Trophoblast cell (in vitro differentiated cells and primary cell): ENCODE measurements around the gene SCAF4.
A peak's percentile ranks its signal among the peaks of the same experiment; 100 is the strongest.

Experiments
- DNase-seq, 2 donors: peaks; one replicate each; pipeline ENCODE4 v3.0.0-alpha.2; 2016
- H2AFZ ChIP-seq: 2 replicates; pipeline ENCODE4 v1.6.1; 2013; ENCODE audit warnings: low read length, moderate library complexity, mild to moderate bottlenecking; ENCODE audit not compliant: insufficient read depth, poor library complexity
- H2AK5ac ChIP-seq: 2 replicates; pipeline ENCODE4 v1.6.1; 2013; ENCODE audit warnings: mild to moderate bottlenecking, low read length
- H2BK120ac ChIP-seq: 2 replicates; pipeline ENCODE4 v1.6.1; 2013; ENCODE audit warnings: low read length, mild to moderate bottlenecking, moderate library complexity; ENCODE audit not compliant: insufficient read depth, poor library complexity
- H2BK12ac ChIP-seq: 2 replicates; pipeline ENCODE4 v1.6.1; 2013; ENCODE audit warnings: mild to moderate bottlenecking, low read length, moderate library complexity
- H2BK5ac ChIP-seq: 2 replicates; pipeline ENCODE4 v1.6.1; 2013; ENCODE audit warnings: low read length, low read depth, moderate library complexity, mild to moderate bottlenecking; ENCODE audit not compliant: poor library complexity
- H3K14ac ChIP-seq: 2 replicates; pipeline ENCODE4 v1.6.1; 2013; ENCODE audit warnings: mild to moderate bottlenecking, low read length
- H3K18ac ChIP-seq: 2 replicates; pipeline ENCODE4 v1.6.1; 2013; ENCODE audit warnings: mild to moderate bottlenecking, low read length
- H3K23ac ChIP-seq: 2 replicates; pipeline ENCODE4 v1.6.1; 2013; ENCODE audit warnings: low read length
- H3K27ac ChIP-seq: 2 replicates; pipeline ENCODE4 v1.5.1; 2013; ENCODE audit warnings: low read depth, mild to moderate bottlenecking, inconsistent platforms, low read length, moderate library complexity
- H3K27me3 ChIP-seq: 2 replicates; pipeline ENCODE4 v1.6.1; 2013; ENCODE audit warnings: inconsistent platforms, mild to moderate bottlenecking, low read length, moderate library complexity; ENCODE audit not compliant: insufficient read depth
- H3K36me3 ChIP-seq, 2 experiments: 1 replicate in 1 of 2; 2 replicates in 1 of 2; pipeline ENCODE4 v1.6.1; 2013; ENCODE audit warnings: low read length in 2 of 2, mild to moderate bottlenecking in 2 of 2, moderate library complexity in 1 of 2; ENCODE audit not compliant: insufficient read depth in 2 of 2, control insufficient read depth in 1 of 2
- H3K4ac ChIP-seq: 2 replicates; pipeline ENCODE4 v1.6.1; 2013; ENCODE audit warnings: low read depth, mild to moderate bottlenecking, low read length, moderate library complexity
- H3K4me1 ChIP-seq, 2 experiments: 1 replicate in 1 of 2; 2 replicates in 1 of 2; pipeline ENCODE4 v1.6.1; 2013; ENCODE audit warnings: low read length in 2 of 2, mild to moderate bottlenecking in 2 of 2, moderate library complexity in 1 of 2; ENCODE audit not compliant: insufficient read depth in 2 of 2, control insufficient read depth in 1 of 2
- H3K4me2 ChIP-seq: 2 replicates; pipeline ENCODE4 v1.6.1; 2013; ENCODE audit warnings: inconsistent platforms, mild to moderate bottlenecking, low read length, moderate library complexity
- H3K4me3 ChIP-seq: 2 replicates; pipeline ENCODE4 v1.5.1; 2013; ENCODE audit warnings: mild to moderate bottlenecking, low read depth, low read length, inconsistent platforms
- H3K79me1 ChIP-seq: one replicate; pipeline ENCODE4 v1.6.1; 2013; ENCODE audit warnings: low read length
- H3K79me2 ChIP-seq: 2 replicates; pipeline ENCODE4 v1.6.1; 2013; ENCODE audit warnings: low read length, mild to moderate bottlenecking; ENCODE audit not compliant: control insufficient read depth, insufficient read depth, poor library complexity
- H3K9ac ChIP-seq: 2 replicates; pipeline ENCODE4 v1.6.1; 2013; ENCODE audit warnings: mild to moderate bottlenecking, low read length
- H3K9me3 ChIP-seq: 2 replicates; pipeline ENCODE4 v1.6.1; 2013; ENCODE audit warnings: low read depth, mild to moderate bottlenecking, control low read depth, inconsistent platforms, low read length; ENCODE audit not compliant: insufficient read depth
- H4K12ac ChIP-seq: 2 replicates; pipeline ENCODE4 v1.6.1; 2013; ENCODE audit warnings: low read depth, mild to moderate bottlenecking, low read length, moderate library complexity
- H4K8ac ChIP-seq: 2 replicates; pipeline ENCODE4 v1.6.1; 2013; ENCODE audit warnings: low read depth, mild to moderate bottlenecking, low read length, moderate library complexity
- H4K91ac ChIP-seq: one replicate; pipeline ENCODE4 v1.6.1; 2013; ENCODE audit warnings: low read depth, mild to moderate bottlenecking, low read length, moderate library complexity
- WGBS: extraction: QIAGEN DNeasy Blood & Tissue Kit; methylation state at CpG from one replicate; pipeline ENCODE4 v1.1.7; 2013; ENCODE audit warnings: missing lambda C conversion rate; ENCODE audit not compliant: insufficient read length, insufficient coverage; ENCODE audit errors: extremely low coverage; 5-methylcytosine and 5-hydroxymethylcytosine counted together

Gene SCAF4

GRCh38 chr21:31728952-31729351, 3.0 kb downstream of the SCAF4 start:
- peaks cover 0 to 3% of the 10 kb centered on the region in 2 experiments for H3K36me3 ChIP-seq
- no peak overlapping the region for H2AK5ac ChIP-seq
- peaks cover 10% of the 10 kb centered on the region for H3K79me1 ChIP-seq
- 100% methylated on average over 2 of the region's 3 CpGs for WGBS
- H4K8ac ChIP-seq = no peak overlapping the region
- H3K4me3 ChIP-seq = no peak overlapping the region
- no peak overlapping the region for H4K12ac ChIP-seq
- no peak overlapping the region for H3K23ac ChIP-seq
- no peak for DNase-seq
- no peak overlapping the region for H3K4me2 ChIP-seq
- no peak overlapping the region for H3K18ac ChIP-seq
- no peak overlapping the region for H2BK12ac ChIP-seq
- H3K9ac ChIP-seq = no peak overlapping the region
- no peak overlapping the region for H3K27ac ChIP-seq
- H2AFZ ChIP-seq = no peak overlapping the region
- H2BK120ac ChIP-seq = no peak overlapping the region
- H2BK5ac ChIP-seq = no peak overlapping the region
- peaks cover 0 to 8% of the 10 kb centered on the region in 2 experiments for H3K4me1 ChIP-seq
- H3K27me3 ChIP-seq = no peaks in the 10 kb centered on the region
- H3K79me2 ChIP-seq = peaks cover 27% of the 10 kb centered on the region
- H4K91ac ChIP-seq = no peak overlapping the region
- no peak overlapping the region for H3K14ac ChIP-seq
- H3K9me3 ChIP-seq = no peaks in the 10 kb centered on the region
- H3K4ac ChIP-seq = peak overlapping the region; percentile 96

DNA sequence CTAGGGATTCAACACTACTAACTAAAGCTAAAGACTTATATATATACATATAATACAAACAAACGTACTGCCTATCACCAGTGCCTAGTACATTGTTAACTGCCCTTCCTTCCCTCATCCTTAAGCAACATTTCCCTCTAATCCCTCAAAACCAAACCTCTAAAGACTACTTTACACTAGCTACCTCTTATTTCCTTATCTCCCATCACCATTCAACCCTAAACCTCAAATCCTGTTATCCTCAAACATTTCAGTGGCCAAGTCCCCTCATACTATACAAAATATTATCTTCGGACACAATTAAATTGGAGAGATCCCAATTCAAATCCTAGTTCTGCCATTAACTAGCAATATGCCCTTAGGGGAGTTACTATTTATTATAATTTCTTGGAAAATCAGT, 3.7 kb downstream of the SCAF4 start:
- Histone ChIP-seq H3K4ac (peak overlapping the region; percentile 10), H3K4me2 (no peak overlapping the region), H3K4me3 (no peak overlapping the region), H2BK120ac (no peak overlapping the region), H4K12ac (no peak overlapping the region), H3K79me2 (peaks cover 27% of the 10 kb centered on the region), H2BK12ac (no peak overlapping the region), H3K9ac (no peak overlapping the region), H3K9me3 (no peaks in the 10 kb centered on the region), H3K36me3 (peaks cover 0 to 3% of the 10 kb centered on the region in 2 experiments), H3K79me1 (peaks cover 10% of the 10 kb centered on the region), H4K8ac (no peak overlapping the region), H2AFZ (no peak overlapping the region), H3K27ac (no peak overlapping the region), H2AK5ac (no peak overlapping the region), H2BK5ac (no peak overlapping the region), H3K4me1 (peaks cover 0 to 7% of the 10 kb centered on the region in 2 experiments), H3K27me3 (no peaks in the 10 kb centered on the region), H3K14ac (no peak overlapping the region), H3K23ac (no peak overlapping the region), H3K18ac (no peak overlapping the region), H4K91ac (no peak overlapping the region)
- DNase-seq = no peak
- no CpG with 5 or more reads among the region's 2 CpGs for WGBS

DNA sequence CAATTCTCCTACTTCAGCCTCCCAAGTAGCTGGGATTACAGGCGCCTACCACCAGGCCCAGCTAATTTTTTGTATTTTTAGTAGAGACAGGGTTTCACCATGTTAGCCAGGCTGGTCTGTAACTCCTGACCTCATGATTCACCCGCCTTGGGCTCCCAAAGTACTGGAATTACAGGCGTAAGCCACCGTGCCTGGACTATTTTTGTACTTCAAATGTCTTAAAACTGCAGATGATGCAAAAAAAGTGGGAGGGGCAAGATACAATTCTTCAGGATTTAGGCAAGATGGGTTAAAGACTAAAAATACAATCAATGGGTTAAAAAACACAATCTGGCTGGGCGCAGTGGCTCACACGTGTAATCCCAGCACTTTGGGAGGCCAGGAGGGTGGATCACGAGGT, 4.7 kb downstream of the SCAF4 start:
- no peak overlapping the region for H2AK5ac ChIP-seq
- no peak overlapping the region for H3K4me3 ChIP-seq
- H3K79me1 ChIP-seq = peaks cover 6% of the 10 kb centered on the region
- H3K9ac ChIP-seq = no peak overlapping the region
- no peak overlapping the region for H2BK5ac ChIP-seq
- no peaks in the 10 kb centered on the region for H3K27me3 ChIP-seq
- peak overlapping the region; percentile 97 for H3K4ac ChIP-seq
- H3K27ac ChIP-seq = no peak overlapping the region
- no peaks in the 10 kb centered on the region for H3K9me3 ChIP-seq
- no peak overlapping the region for H4K91ac ChIP-seq
- no peak overlapping the region for H3K4me2 ChIP-seq
- H4K8ac ChIP-seq = no peak overlapping the region
- no peak overlapping the region for H2BK120ac ChIP-seq
- H2BK12ac ChIP-seq = no peak overlapping the region
- H3K36me3 ChIP-seq = peaks cover 0 to 3% of the 10 kb centered on the region in 2 experiments
- DNase-seq = peak; percentile 77 to 82
- H3K4me1 ChIP-seq = no peaks in the 10 kb centered on the region
- peaks cover 26% of the 10 kb centered on the region for H3K79me2 ChIP-seq
- H3K23ac ChIP-seq = no peak overlapping the region
- no CpG with 5 or more reads among the region's 7 CpGs for WGBS
- no peak overlapping the region for H3K14ac ChIP-seq
- no peak overlapping the region for H4K12ac ChIP-seq
- no peak overlapping the region for H3K18ac ChIP-seq
- H2AFZ ChIP-seq = no peak overlapping the region

GRCh38 chr21:31726407-31726806, 5.5 kb downstream of the SCAF4 start:
- Histone ChIP-seq H4K8ac (no peak overlapping the region), H4K12ac (no peak overlapping the region), H3K4me1 (no peaks in the 10 kb centered on the region), H3K18ac (peak overlapping the region; percentile 40), H3K27ac (no peak overlapping the region), H4K91ac (no peak overlapping the region), H2AFZ (no peak overlapping the region), H3K14ac (no peak overlapping the region), H2BK12ac (no peak overlapping the region), H3K23ac (no peak overlapping the region), H2AK5ac (no peak overlapping the region), H3K9ac (no peak overlapping the region), H3K79me2 (peaks cover 22% of the 10 kb centered on the region), H3K27me3 (no peaks in the 10 kb centered on the region), H3K4me2 (no peak overlapping the region), H3K79me1 (peaks cover under 1% of the 10 kb centered on the region), H2BK120ac (no peak overlapping the region), H3K9me3 (no peaks in the 10 kb centered on the region), H3K4ac (peak overlapping the region; percentile 99), H3K4me3 (no peak overlapping the region), H3K36me3 (peaks cover 0 to 3% of the 10 kb centered on the region in 2 experiments), H2BK5ac (no peak overlapping the region)
- no CpG with 5 or more reads among the region's 4 CpGs for WGBS
- no peak for DNase-seq
